Adrenal gland (tissue), 12 donors: Measurements from ENCODE around the gene ELP1. TPM values are rescaled to one million over a fixed set of nuclear protein-coding genes. Genes with fewer than 3 reads are reported as not detected.
"Not testable (repeated sequence)": the region's sequence is repeated elsewhere in the genome, so short reads cannot be mapped to it uniquely, and the experiment has no call there.

Source experiments
- DNase-seq, 7 donors: peaks; one replicate each; pipeline ENCODE4 v3.0.0-alpha.2; 2019 to 2020
- H3K27ac ChIP-seq, 5 donors: fragments of 200-600 bp; sonication (generic) in 4 of 5; 1 replicate in 3 of 5; 2 replicates in 2 of 5; pipeline versions ENCODE4 v1.5.1 to v1.8.0; 2016 to 2020; ENCODE audit warnings: mild to moderate bottlenecking in 1 of 5
- H3K27me3 ChIP-seq: fragments of 200-600 bp; 2 replicates; pipeline ENCODE4 v1.8.0; 2021
- H3K36me3 ChIP-seq, 2 donors: fragments of 200-600 bp; replicated peaks in 1 of 2; 1 replicate in 1 of 2; 2 replicates in 1 of 2; pipeline versions ENCODE4 v1.5.1 to v1.8.0; 2018 to 2022
- H3K4me1 ChIP-seq, 2 donors: fragments of 200-600 bp; replicated peaks in 1 of 2; 1 replicate in 1 of 2; 2 replicates in 1 of 2; pipeline versions ENCODE4 v1.5.1 to v1.8.0; 2018 to 2021
- H3K4me3 ChIP-seq, 4 donors: fragments of 200-600 bp; sonication (generic) in 3 of 4; one replicate each; pipeline ENCODE4 v1.5.1; 2016 to 2018
- H3K9me3 ChIP-seq, 3 donors: fragments of 200-600 bp; sonication (generic) in 1 of 3; replicated peaks in 1 of 3; 1 replicate in 2 of 3; 2 replicates in 1 of 3; pipeline versions ENCODE4 v1.5.1 to v1.8.0; 2016 to 2021
- POLR2A ChIP-seq, 2 donors: fragments of 450-650 bp; IDR thresholded peaks; one replicate each; pipeline ENCODE4 v1.6.1; 2017; ENCODE audit warnings: antibody characterized with exemption in 2 of 2, mild to moderate bottlenecking in 2 of 2, moderate library complexity in 1 of 2
- WGBS, 4 donors: extraction: QIAGEN DNeasy Blood & Tissue Kit in 2 of 4; methylation state at CpG; one replicate each; pipeline versions ENCODE4 v1.1.5 to v1.1.7; 2013 to 2017; 5-methylcytosine and 5-hydroxymethylcytosine counted together
- intact Hi-C, 2 donors: fragments of 100-400 bp; cut with DNase I; formaldehyde crosslinking; loops; one replicate each; pipeline versions ENCODE4 v1.14.1 to v1.15.0; 2022 to 2023
- polyA plus RNA-seq, 3 donors: library from polyadenylated mRNA; stranded (reverse); fragments of 200-250 nt in 2 of 3; fragments of 350-450 nt in 1 of 3; fragmentation: Illumina TruSeq in 1 of 3; extraction: RNeasy Lipid Tissue Mini Kit (QIAGEN cat#74804) in 1 of 3; gene quantifications; one replicate each; pipeline ENCODE4 v1.2.3, GENCODE V29; 2013 to 2014
- total RNA-seq, 9 donors: library from RNA; depleted of rRNA in 4 of 9; stranded (reverse); fragments of >200 nt in 4 of 9; fragments of 120-200 nt in 1 of 9; fragmentation: NEBNext Ultra II Directional in 1 of 9; extraction: Animal tissue kit (Norgen Biotek cat#: 25700) in 1 of 9; gene quantifications; one replicate each; pipeline versions ENCODE4 v1.1.0 to v1.2.4, GENCODE V29; 2013 to 2023
- TF ChIP-seq, protein P1 (sequence below), 6 experiments: fragments of 450-650 bp in 4 of 6; fragments of 200-600 bp in 2 of 6; sonication (generic) in 1 of 6; IDR thresholded peaks; 1 replicate in 5 of 6; 2 replicates in 1 of 6; pipeline versions ENCODE4 v1.5.1 to v1.8.0; 2016 to 2021; ENCODE audit warnings: antibody characterized with exemption in 6 of 6, mild to moderate bottlenecking in 2 of 6, moderate library complexity in 1 of 6
- donor health status: healthy with polysubstance abuse.
- donor health status: Bipolar disorder and iron deficiency.
- donor health status: DM: yes; HTN: yes; CAD: no.
- donor health status: DM: no; HTN: no; CAD: no.
- donor health status: DM: no; HTN: no; CAD: no.
- donor health status: DM: yes; HTN: yes; CAD: no.

The ELP1 gene
- total and polyA plus RNA-seq, 12 donors, result 54.3 to 768 (median 147) TPM

DNA sequence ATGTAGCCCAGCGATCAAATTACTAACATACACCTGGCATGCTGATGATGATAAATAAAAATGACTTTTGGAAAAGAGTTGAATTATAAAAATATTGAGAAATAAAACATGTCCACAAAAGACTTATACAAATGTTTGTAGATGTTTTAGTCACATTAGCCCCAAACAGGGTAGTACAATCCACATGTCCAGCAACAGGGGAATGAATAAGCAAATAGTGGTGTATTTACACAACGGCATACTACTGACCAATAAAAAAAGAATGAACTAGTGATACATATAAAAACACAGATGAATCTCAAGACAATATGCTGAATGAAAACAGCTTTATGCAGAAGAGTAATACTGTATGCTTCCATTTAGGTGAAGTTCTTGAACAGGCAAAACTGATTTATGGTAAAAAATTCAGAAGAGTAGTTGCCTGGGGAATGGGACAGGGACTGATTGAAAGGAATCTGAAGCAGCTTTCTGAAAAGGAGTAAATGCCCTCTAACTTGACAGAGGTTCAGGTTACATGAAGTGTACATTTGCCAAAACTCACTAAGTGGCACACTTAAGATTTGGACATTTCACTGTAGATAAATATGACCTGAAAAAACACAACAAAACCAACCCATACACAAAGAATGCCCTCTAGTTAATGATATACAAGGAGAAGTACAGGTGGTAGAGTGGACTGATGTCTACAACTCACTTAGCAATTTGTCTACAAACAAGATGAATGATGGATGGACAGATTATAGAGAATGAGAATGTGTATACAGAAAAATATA is 36.4 kb downstream of the ELP1 start:
- intact Hi-C loops, result no loop called here
- no peak overlapping the region for H3K27ac ChIP-seq
- no peaks in the 10 kb centered on the region for H3K9me3 ChIP-seq
- TF ChIP-seq, protein P1, sequence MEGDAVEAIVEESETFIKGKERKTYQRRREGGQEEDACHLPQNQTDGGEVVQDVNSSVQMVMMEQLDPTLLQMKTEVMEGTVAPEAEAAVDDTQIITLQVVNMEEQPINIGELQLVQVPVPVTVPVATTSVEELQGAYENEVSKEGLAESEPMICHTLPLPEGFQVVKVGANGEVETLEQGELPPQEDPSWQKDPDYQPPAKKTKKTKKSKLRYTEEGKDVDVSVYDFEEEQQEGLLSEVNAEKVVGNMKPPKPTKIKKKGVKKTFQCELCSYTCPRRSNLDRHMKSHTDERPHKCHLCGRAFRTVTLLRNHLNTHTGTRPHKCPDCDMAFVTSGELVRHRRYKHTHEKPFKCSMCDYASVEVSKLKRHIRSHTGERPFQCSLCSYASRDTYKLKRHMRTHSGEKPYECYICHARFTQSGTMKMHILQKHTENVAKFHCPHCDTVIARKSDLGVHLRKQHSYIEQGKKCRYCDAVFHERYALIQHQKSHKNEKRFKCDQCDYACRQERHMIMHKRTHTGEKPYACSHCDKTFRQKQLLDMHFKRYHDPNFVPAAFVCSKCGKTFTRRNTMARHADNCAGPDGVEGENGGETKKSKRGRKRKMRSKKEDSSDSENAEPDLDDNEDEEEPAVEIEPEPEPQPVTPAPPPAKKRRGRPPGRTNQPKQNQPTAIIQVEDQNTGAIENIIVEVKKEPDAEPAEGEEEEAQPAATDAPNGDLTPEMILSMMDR (IDR thresholded peaks at IDR 0.05), result no peak
- TF ChIP-seq POLR2A (IDR thresholded peaks at IDR 0.05), result no peak
- no peaks in the 10 kb centered on the region for H3K4me1 ChIP-seq
- 84 to 97% (median 95%) methylated on average over 2 of the region's 2 CpGs for WGBS, 4 donors
- DNase-seq, result no peak
- no peak overlapping the region for H3K4me3 ChIP-seq
- peaks cover 0 to 92% of the 10 kb centered on the region in 2 donors for H3K36me3 ChIP-seq
- H3K27me3 ChIP-seq, result no peaks in the 10 kb centered on the region

DNA sequence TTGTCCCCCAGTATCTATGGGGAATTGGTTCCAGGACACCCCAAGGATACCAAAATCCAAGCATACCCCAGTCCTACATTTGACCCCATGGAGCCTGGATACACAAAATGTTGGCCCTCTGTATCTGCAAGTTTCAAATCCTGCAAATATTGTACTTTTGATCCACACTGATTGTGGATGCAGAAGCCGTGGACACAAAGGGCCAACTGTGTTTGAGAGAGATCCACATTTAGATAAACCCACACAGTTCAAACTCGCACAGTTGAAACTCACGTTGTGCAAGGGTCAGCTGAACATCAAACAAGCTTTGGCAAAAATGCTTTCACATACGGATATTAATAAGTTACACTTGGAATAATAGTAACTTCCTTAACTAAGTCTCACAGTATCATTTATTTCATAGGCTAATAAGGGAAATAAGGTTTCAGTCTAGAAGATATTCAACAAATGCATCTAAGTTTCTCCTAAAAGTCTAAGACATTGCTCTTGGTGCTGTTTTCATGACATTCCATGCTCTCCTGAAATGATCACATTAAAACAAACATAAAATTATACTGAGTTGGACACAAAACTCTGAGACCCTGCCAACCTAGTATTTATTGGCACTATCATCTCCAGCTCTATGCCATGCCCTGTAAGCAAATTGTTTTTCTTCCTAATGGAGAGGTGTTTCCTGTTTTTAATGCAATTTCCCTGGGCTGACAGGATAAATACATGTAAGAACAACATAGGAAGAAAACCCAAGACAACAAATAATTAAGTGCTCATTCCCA is 39.5 kb downstream of the ELP1 start:
- no peak for TF ChIP-seq POLR2A (IDR thresholded peaks at IDR 0.05)
- TF ChIP-seq, protein P1 (IDR thresholded peaks at IDR 0.05), result no peak
- Histone ChIP-seq H3K27ac (no peak overlapping the region), H3K4me3 (no peak overlapping the region), H3K4me1 (peaks cover 0 to 3% of the 10 kb centered on the region in 2 donors), H3K36me3 (peaks cover 0 to 86% of the 10 kb centered on the region in 2 donors), H3K27me3 (no peaks in the 10 kb centered on the region), H3K9me3 (no peaks in the 10 kb centered on the region)
- DNase-seq, result no peak
- WGBS, 4 donors, result 84 to 94% (median 88%) methylated on average over 4 of the region's 4 CpGs
- intact Hi-C loops, result no loop called here

DNA sequence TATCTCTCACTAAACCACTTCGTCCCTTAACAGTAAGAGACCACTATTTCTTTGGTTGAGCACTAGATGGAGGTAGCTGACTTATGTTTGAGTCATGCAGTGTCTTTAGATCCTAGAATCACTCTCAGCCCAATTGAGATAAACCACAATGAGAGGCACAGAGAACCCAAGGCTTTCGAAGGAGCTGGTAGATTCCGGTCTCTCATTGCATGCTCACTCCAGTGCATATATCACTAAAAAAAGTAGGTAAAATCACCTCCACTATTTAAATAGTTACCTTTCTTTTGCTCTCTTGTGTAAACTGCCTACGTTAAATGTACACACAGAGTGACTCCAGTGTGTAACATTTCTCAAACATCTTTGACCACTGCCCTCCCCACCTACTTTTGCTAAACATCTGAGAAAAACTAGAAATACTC is 44.3 kb downstream of the ELP1 start:
- 40 to 71% (median 60%) methylated on average over 4 of the region's 4 CpGs for WGBS, 4 donors
- intact Hi-C loops, result no loop called here
- Histone ChIP-seq H3K27me3 (no peaks in the 10 kb centered on the region), H3K36me3 (peaks cover 0 to 40% of the 10 kb centered on the region in 2 donors), H3K9me3 (no peaks in the 10 kb centered on the region), H3K4me3 (no peak overlapping the region), H3K27ac (no peak overlapping the region), H3K4me1 (peaks cover 18 to 31% of the 10 kb centered on the region in 2 donors)
- no peak for TF ChIP-seq POLR2A (IDR thresholded peaks at IDR 0.05)
- TF ChIP-seq, protein P1 (IDR thresholded peaks at IDR 0.05), result peak in 4 of 6 experiments; percentile 35 to 49 (median 45)
- DNase-seq, result no peak

DNA sequence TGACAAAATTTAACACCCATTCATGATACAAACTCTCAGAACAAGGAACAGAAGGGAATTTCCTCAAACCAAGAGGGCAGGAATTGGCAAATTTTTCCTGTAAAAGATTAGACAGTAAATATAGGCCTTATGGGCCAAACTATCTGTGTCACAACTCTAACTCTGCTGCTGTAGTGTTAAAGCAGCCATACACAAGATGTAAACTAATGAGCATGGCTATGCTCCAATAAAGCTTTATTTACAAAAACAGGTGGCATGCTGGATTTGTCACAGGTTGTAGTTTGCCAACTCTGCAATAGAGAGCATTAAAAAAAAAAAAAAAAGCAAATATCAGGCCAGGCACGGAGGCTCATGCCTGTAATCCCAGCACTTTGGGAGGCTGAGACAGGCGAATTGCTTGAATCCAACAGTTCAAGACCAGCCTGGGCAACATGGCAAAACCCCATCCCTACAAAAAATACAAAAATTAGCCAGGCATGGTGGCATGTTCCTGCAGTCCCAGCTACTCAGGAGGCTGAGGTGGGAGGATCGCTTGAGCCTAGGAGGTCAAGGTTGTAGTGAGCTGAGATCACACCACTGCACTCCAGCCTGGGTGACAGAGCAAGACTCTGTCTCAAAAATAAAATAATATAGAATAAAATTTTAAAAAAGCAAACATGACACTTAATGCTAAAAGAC is 47.2 kb downstream of the ELP1 start:
- intact Hi-C loops, H3K4me3 ChIP-seq: not testable (repeated sequence)
- peaks cover 0 to 24% of the 10 kb centered on the region in 2 donors for H3K36me3 ChIP-seq

More for the DNA sequence above, 47.2 kb downstream of the ELP1 start:
- WGBS, 4 donors, result 53 to 65% (median 61%) methylated on average over 3 of the region's 3 CpGs
- Histone ChIP-seq H3K4me1 (peaks cover 18 to 31% of the 10 kb centered on the region in 2 donors), H3K27ac (peak overlapping the region; percentile 44 to 79 (median 76))
- DNase-seq, H3K9me3 ChIP-seq, H3K27me3 ChIP-seq: not testable (repeated sequence)
